Epithelial cell of proximal tubule (primary cell): Measurements from ENCODE around the gene FASTKD2. TPM values are rescaled to one million over a fixed set of nuclear protein-coding genes. Genes with fewer than 3 reads are reported as not detected.

ENCODE experiments used
- DNase-seq: peaks from one replicate; pipeline ENCODE4 v3.0.0-alpha.2; 2011; ENCODE audit warnings: low read depth
- H3K4me3 ChIP-seq: 2 replicates; pipeline ENCODE4 v1.5.1; 2011; ENCODE audit warnings: low read depth, mild to moderate bottlenecking, low read length
- CTCF ChIP-seq: conservative IDR thresholded peaks from 2 replicates; pipeline ENCODE4 v1.5.1; 2012; ENCODE audit warnings: low read depth, mild to moderate bottlenecking, low read length
- total RNA-seq: library from RNA; depleted of rRNA; stranded (reverse); fragments of >200 nt; gene quantifications from 2 replicates; pipeline ENCODE4 v1.2.3, GENCODE V29; 2015

Gene FASTKD2
- total RNA-seq, 1 donor from 2014 or later: 29.7 TPM

- no peak for DNase-seq
- H3K4me3 ChIP-seq: no peak overlapping the region
- TF ChIP-seq CTCF: no peak
Observed at GRCh38 chr2:206790311-206790935, 25.0 kb downstream of the FASTKD2 start.

- TF ChIP-seq CTCF: no peak
- DNase-seq: no peak
- no peak overlapping the region for H3K4me3 ChIP-seq
Observed at GRCh38 chr2:206792645-206793044, 27.2 kb downstream of the FASTKD2 start.

GRCh38 chr2:206797376-206797775 lies 32.0 kb downstream of the FASTKD2 start:
- H3K4me3 ChIP-seq: no peak overlapping the region
- DNase-seq: no peak
- TF ChIP-seq CTCF: no peak

GRCh38 chr2:206798000-206798399 lies 32.6 kb downstream of the FASTKD2 start:
- no peak for DNase-seq
- H3K4me3 ChIP-seq: no peak overlapping the region
- TF ChIP-seq CTCF: no peak

- DNase-seq: no peak
- H3K4me3 ChIP-seq: no peak overlapping the region
- TF ChIP-seq CTCF: no peak
Observed at GRCh38 chr2:206799083-206799482, 33.7 kb downstream of the FASTKD2 start.

- TF ChIP-seq CTCF: peak; percentile 78
- peak; percentile 29 for DNase-seq
- no peak overlapping the region for H3K4me3 ChIP-seq
Observed at GRCh38 chr2:206800506-206801417, 35.4 kb downstream of the FASTKD2 start.
